Activated T-cell treated with anti-CD3 and anti-CD28 coated beads for 48 hours (primary cell): ENCODE measurements around the gene C12orf57.
"Not testable (repeated sequence)": the region's sequence is repeated elsewhere in the genome, so short reads cannot be mapped to it uniquely, and the experiment has no call there.

Source experiments
- DNase-seq: peaks from one replicate; pipeline ENCODE4 v3.0.0-alpha.2; 2020; ENCODE audit warnings: low read depth

The C12orf57 gene, protein sequence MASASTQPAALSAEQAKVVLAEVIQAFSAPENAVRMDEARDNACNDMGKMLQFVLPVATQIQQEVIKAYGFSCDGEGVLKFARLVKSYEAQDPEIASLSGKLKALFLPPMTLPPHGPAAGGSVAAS

DNA sequence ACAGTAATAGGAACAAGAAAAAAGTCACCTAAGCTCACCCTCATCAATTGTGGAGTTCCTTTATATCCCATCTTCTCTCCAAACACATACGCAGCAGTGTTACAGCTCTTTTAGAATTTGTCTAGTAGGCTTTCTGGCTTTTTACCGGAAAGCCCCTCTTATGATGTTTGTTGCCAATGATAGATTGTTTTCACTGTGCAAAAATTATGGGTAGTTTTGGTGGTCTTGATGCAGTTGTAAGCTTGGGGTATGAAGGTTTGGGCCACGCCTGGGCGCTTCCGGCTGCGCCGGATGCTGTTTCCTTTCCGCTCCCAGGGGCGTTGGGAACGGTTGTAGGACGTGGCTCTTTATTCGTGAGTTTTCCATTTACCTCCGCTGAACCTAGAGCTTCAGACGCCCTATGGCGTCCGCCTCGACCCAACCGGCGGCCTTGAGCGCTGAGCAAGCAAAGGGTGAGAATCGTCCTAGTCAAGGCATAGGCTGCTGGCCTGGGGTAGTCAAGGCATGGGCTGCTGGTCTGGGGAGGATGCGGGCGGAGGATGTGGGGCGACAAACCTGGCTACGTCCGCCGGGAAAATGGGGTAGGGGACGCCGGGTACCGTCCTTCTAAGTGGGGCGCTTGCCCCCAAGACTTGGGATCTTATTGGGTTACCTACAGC is at the start of gene C12orf57, which contains the start of gene RNU7-1:
C12orf57 (plus strand) TSS at position 301 of the 659 bp plus-strand sequence; CDS start at position 401, 100 bp downstream.
RNU7-1 (plus strand) TSS at position 95 of the 659 bp plus-strand sequence.
- DNase-seq = peak; percentile 80

DNA sequence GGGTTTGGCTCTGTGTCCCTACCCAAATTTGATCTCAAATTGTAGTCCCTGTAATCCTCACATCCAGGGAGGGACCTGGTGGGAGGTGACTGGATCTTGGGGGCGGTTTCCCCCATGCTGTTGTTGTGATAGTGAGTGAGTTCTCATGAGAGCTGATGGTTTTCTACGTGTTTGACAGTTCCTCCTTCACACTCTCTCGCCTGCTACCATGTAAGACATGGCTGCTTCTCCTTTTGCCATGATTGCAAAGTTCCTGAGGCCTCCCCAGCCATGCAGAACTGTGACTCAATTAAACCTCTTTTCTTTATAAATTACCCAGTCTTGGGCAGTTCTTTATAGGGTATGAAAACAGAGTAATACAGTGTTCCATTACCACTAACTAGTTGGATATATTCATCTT is 49.5 kb upstream of the C12orf57 start:
- no peak for DNase-seq

DNA sequence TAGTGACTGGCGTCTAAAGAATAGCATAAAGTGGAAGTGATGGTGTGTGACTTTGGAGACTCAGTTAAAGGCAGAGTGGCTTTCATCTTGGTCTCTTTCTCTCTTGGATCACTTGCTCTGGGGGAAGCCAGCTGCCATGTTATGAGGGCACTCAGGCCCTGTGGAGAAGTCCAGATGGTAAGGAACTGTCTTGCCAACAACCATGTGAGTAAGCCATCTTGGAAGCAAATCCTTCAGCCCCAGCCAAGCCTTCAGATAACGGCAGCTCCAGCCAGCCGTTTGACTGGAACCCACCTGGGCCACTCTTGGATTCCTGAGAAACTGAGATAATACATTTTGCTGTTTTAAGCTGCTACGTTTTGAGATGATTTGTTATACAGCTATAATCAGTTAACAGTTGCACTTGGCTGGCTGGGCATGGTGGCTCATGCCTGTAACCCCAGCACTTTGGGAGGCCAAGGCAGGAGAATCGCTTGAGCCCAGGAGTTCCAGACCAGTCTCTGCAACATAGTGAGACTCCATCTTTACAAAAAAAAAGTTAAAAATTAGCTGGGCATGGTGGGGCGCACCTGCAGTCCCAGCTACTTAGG is 46.9 kb upstream of the C12orf57 start:
- no peak for DNase-seq

DNA sequence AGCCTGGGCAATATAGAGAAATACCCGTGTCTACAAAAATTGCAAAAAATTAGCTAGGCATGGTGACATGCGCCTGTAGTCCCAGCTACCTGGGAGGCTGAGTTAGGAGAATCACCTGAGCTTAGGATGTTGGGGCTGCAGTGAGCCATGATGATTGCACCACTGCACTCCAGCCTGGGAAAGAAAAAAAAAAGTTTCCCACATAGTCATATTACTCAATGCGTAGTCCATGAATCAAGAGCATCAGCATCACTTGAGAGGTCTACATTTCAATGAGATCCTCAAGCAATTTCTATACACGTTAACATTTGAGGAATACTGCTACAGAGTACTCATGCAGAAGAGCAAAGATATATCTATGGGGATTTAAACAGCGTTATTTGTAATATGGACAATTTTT is 44.4 kb upstream of the C12orf57 start:
- no peak for DNase-seq

DNA sequence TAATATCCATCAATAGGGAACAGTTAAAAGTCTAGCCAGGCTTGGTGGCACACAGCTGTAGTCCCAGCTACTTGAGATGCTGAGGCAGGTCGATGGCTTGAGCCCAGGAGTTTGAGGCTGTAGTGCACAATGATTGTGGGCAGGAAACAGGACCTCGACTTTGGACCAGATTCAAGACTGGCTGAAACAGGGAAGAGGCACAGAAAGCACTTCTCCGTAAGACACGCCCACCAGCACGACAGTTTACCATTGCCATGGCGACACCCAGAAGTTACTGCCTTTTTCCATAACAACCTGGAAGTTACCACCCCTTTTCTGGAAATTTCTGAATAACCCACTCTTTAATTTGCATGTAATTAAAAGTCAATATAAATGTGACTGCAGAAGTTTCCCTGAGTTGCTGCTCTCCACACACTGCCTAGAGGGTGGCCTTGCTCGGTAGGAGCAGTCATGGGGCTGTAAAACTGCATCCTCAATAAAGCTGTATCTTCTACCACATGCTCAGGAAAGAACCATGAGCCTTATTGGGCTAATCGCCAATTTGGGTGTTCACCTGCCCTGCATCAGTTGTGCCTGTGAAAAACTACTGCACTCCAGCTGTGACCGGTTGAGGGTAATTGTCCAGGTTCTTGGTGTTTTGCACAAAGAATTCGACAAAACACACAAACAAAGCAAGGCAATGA is 43.8 kb upstream of the C12orf57 start:
- no peak for DNase-seq

DNA sequence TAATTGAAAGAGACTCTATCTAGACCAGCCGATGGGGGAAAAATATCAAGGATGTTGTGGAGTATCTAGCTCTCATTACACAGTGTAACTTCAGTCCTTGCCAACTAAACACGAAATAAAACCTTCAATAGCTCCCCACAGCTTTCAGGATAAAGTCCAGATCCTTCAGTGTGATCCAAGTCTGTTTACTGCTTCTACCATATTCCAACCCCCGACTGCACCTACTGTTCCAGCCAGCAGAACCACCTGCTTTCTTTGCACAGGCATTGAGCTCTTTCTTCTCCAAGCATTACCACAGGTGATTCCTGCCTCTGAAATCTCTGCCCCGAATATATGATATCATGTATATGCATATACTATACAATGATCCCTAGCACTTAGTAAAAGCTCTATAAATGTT is 41.4 kb upstream of the C12orf57 start:
- no peak for DNase-seq

DNA sequence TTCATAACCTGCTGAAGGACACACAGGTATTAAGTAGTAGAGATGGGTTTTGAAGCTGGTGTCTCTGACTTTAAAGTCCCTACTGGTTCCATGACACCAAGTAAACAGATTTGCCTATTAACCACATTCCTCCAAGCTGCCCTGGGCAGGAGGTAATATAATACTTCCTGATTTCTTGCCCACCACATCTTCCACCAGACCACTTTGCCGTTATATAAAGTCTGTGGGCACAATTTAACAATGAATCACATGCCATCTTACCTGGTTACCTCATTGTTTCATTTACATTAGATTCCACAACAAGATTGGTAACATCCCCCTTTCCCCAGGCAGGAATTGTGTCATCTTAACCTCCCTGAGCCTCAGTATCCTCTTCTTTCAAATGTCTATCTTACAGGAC is 40.1 kb upstream of the C12orf57 start:
- no peak for DNase-seq

DNA sequence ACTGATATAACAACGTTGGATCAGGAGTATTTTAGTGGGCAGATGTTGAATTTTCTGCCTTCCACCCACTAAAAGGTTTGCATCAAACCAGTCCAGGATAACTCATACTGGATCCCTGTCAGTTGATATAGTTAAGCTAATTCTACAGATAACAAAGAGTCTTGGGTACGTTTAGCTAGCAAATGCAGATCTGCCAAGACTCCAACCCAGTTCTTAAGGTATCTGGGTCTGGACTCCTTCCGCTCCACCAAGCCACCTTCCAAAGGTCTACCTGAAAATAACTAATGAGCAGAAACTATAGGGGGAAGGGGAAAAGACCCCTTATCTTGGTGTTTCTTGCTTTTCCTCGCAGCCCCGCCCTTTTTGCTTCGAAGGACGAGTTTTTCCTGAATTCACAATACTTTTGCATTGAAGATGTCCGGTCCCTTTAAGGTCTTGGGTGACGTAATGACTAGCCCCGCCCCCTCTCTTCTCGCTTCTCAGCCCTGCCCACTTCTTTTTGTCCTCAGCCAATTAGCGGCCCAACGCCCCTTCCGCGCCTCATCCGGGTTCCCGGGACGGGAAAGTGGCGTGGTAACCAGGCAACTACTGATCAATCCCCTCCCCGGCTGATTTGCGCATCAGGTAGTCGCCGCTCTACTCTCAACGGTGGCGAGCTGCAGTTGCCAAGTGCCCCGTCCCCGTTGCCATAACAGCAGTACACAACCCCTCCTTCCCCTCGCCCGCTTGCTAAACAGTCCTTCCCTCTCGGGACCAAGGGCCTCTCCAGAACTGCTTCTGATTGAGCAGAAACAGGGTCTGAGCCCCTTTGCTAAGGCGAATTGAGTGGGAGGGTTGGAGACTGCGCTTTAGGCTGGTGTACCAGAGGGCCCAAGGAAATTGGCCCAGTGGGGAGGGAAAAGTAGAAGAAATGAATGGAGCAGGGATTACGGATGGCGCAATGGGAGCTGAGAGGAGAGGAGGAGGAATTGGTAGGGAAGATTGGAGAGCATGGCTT is 39.2 kb upstream of the C12orf57 start, which contains the start of gene LRRC23:
LRRC23 (plus strand) TSS at position 543 of the 997 bp plus-strand sequence. CDS start 812 bp downstream, outside the sequence.
- peak; percentile 96 for DNase-seq

DNA sequence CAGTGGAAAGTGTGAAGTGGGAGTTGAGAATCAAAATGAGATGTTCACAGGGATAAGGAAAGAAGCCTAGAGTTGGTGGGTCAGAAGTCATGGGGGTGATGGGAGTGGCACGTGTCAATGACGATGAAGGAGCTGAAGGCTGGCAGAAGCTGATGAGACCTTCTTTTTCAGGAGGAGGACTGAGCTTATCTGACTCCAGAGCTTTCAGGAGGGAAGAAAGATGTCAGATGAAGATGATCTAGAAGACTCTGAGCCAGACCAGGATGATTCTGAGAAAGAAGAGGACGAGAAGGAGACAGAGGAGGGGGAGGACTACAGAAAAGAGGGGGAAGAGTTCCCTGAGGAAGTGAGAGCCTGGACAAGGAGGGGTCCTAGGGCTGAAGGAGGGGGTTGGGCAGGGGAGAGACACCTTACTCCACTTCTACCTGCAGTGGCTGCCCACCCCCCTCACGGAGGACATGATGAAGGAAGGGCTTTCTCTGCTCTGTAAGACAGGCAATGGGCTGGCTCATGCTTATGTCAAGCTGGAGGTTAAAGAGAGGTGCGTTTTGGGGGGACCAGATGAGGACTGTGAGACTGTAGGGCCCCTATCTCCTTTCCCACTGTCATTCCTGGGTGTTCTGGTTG is 38.3 kb upstream of the C12orf57 start:
- DNase-seq = no peak

DNA sequence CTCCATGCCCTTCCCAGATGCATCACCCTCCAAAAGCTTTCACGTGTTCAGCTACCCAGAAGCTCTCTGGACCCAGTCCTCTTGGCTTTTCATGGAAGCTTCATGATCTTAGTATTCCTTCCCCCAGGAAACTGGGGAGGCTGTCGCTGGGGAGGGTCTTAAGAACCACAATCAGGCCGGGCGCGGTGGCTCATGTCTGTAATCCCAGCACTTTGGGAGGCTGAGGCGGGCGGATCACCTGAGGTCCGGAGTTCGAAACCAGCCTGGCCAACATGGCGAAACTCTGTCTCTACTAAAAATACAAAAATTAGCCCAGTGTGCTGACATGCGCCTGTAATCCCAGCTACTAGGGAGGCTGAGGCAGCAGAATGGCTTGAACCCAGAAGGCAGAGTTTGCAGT is 35.7 kb upstream of the C12orf57 start:
- not testable (repeated sequence) for DNase-seq

DNA sequence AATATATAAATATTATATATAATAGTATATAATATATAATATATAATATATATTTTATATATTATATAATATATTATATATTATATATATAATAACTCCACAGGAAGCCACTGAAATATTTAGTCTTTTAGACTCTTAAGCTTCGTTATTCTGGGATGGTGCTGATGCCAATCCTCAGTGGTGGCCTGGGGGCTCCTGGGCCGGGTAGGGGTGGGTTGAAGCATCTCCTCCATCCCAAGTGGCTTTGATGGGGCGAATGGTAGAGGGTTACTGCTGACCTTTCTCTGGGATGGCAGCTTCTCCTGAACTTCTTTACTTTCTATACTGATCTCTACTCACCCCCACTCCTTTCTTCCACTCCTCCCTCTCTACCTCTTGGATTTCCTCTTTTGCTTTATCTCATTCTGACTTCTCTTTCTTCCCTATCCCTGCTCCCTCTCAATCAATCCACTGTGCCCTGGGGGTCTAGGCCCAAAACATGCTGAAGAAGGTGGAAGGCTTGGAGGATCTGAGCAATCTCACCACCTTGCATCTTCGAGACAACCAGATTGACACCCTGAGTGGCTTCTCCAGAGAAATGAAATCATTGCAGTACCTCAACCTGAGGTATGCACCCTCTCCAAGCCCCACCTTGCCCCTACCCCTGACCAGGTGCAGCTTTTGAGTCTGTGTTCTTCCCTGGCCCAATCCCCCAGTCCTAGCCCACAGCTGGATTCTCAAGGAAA is 34.2 kb upstream of the C12orf57 start:
- DNase-seq = no peak

DNA sequence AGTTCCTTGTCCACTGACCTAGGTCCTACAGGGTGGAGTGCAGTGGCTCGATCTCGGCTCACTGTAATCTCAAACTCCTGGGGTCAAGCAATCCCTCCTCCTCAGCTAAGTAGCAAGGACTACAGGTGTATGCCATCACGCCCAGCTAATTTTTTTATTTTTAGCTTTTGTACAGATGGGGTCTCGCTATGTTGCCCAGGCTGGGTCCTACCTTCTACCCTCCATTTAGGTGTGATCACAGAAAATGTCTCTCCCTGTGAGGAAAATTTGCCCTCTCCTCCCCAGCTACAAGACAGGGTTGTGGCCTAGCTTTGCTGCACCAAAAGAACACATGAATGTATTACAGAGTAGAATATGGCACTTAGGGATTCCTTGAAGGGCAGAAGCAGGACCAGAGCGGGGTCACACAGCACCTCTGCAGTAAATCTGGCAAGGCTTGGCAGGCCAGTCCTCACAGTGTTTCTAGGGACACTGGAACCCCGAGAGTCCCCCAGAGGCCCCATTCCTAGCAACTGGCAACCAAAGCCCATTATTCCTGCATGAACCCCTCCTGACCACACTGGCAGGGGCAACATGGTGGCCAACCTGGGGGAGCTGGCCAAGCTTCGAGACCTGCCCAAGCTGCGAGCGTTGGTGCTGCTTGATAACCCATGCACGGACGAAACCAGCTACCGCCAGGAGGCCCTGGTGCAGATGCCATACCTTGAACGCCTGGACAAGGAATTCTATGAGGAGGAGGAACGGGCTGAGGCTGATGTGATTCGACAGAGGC is 31.5 kb upstream of the C12orf57 start:
- DNase-seq = no peak

DNA sequence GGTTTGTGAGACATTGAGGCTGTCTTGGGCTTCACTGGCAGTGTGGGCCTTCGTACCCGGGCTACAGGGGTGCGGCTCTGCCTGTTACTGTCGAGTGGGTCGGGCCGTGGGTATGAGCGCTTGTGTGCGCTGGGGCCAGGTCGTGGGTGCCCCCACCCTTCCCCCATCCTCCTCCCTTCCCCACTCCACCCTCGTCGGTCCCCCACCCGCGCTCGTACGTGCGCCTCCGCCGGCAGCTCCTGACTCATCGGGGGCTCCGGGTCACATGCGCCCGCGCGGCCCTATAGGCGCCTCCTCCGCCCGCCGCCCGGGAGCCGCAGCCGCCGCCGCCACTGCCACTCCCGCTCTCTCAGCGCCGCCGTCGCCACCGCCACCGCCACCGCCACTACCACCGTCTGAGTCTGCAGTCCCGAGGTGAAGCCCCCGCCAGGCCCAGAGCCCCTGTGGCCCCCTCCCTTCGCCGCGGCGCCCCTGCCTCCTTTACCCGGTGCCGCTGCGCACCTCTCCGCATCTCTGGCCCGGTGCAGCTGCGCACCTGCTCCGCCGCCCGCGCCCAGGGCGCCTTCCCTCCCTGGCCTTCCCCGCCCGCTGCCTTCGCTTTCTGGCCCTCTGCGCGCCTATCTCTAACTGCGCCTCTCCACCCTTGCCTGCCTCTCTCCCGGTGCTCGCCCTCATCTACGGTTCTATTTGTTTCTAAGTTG is 29.4 kb upstream of the C12orf57 start, which contains the start of gene ENO2:
ENO2 (plus strand) TSS at position 335 of the 701 bp plus-strand sequence. CDS start 1,253 bp downstream, outside the sequence.
- DNase-seq = peak; percentile 78

DNA sequence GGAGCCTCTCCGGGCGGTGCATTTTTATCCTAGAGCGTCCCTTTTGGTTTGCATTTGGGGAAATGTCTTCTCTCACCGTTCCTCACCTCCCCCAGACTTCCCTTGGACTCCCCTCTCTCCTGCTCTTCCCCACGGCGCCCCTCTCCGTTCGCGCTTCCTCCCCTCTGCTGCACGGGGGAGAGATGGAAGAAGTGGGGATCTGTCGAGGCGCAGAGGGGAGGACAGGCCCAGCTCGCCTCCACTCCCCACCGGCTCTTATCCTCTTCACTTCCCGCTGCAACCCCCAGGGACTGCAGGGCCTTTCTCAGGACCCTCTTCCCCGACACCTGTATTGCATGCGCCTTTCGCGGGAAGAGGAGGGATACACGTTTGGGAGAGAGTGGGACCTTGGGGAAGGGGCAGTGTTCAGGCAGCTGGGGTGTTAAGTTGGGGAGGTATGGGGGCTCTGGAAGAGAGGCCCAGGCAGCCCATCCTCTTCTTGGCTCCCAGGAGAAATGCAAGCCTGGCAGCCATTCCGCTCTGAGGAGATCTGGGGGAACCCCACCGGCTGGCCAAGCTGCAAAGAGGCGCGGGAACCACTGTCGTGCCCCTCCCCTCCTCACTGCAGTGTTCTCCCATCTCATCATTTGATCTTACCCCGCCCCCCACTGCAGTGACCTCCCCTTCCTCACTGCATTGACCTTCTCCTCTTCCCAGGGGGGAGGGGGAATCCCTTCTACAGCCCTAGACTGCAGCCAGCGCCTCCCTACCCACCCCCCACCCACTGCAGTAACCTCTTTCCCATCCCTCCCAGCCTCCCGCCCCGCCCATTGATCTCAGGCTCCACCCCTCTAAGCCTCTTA is 28.7 kb upstream of the C12orf57 start:
- DNase-seq = no peak

DNA sequence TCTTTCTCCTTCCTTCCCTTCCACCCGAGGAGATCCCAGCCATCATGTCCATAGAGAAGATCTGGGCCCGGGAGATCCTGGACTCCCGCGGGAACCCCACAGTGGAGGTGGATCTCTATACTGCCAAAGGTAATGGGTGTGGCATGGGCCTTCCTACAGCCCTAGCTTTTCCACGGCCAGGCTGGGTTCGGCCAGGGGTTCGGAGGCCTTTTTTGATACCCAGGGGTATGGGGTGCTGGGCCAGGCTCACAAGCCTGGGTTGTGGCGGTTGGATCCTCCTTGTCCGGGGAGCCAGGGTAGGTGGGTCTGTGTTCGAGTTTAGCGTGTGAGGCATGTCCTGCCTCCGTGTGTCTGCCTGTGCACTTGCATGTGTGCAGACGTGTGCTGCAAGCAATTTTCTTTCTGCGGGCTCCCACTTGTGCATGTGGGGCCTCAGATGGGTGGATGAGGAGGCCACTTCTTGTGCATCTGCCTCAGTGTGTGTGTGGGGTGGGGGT is 28.0 kb upstream of the C12orf57 start:
- no peak for DNase-seq

DNA sequence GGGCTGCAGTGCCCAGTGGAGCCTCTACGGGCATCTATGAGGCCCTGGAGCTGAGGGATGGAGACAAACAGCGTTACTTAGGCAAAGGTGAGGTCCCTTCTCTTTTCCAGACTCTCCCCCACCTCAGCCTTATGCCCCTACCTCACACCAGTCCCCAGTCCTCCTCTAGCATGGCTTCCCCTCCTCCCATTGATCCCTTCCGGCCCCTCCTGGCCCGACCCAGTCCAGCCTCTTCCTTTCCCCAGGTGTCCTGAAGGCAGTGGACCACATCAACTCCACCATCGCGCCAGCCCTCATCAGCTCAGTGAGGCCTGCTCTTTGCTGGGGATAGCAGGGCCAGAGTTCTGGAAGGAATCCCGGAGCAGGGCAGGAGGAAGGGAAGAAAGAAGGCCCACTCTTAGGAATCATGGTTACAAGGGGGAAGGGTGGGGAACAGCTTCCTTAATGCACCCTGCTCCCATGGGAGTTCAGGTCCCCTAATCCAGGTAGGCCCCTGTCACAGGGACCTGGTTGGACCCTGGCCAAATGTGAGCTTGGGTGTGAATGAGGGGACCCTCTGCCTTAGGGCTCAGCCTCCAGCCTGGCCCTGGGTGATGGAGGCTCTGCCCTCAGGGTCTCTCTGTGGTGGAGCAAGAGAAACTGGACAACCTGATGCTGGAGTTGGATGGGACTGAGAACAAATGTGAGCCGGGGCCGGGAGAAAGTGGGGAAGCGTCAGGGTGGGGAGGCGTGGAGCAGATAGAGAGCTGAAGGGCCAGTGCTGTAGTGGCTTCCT is 27.2 kb upstream of the C12orf57 start:
- DNase-seq = no peak
